Measurements from ENCODE around the gene KIAA0825. TPM values are rescaled to one million over a fixed set of nuclear protein-coding genes. Genes with fewer than 3 reads are reported as not detected.

KIAA0825 gene
- total RNA-seq, 3 donors from 2014 or later (not counting 1 experiment from before 2014, with no cell fraction given): 2.4 to 5.0 (median 4.8) TPM

GRCh38 chr5:94191604-94192003 is 426.8 kb downstream of the KIAA0825 start:
- Histone ChIP-seq H3K9me3 (ENCODE audit: control insufficient read depth, insufficient read depth, low read length) (no peaks in the 10 kb centered on the region), H3K36me3 (ENCODE audit: control insufficient read depth, insufficient read depth, low read length) (no peaks in the 10 kb centered on the region), H3K27me3 (ENCODE audit: control insufficient read depth, insufficient read depth, low read length) (no peaks in the 10 kb centered on the region), H3K27ac (ENCODE audit: low read length) (no peak overlapping the region), H3K4me1 (ENCODE audit: control insufficient read depth, insufficient read depth, low read length) (no peaks in the 10 kb centered on the region), H3K4me3 (ENCODE audit: low read length) (no peak overlapping the region)
- no peak for TF ChIP-seq CTCF (IDR thresholded peaks at IDR 0.05)
- H3K4me3 Mint-ChIP-seq: no peak overlapping the region
- no peaks in the 10 kb centered on the region for H3K4me1 Mint-ChIP-seq
- WGBS (ENCODE audit: insufficient coverage): 92% methylated on average over 2 of the region's 2 CpGs
- H3K27ac Mint-ChIP-seq: no peak overlapping the region
- DNase-seq: no peak
- peaks cover 6% of the 10 kb centered on the region in 2 donors for H3K27me3 Mint-ChIP-seq (ENCODE audit: low read depth in 2 of 2)
- H3K36me3 Mint-ChIP-seq: peaks cover 6% of the 10 kb centered on the region
- no peak for ATAC-seq
- H3K9me3 Mint-ChIP-seq: peaks cover 0 to 6% of the 10 kb centered on the region in 2 donors
- intact Hi-C loops (cut with micrococcal nuclease): no loop called here

- Histone ChIP-seq H3K4me3 (ENCODE audit: low read length) (no peak overlapping the region), H3K27me3 (ENCODE audit: control insufficient read depth, insufficient read depth, low read length) (no peaks in the 10 kb centered on the region), H3K27ac (ENCODE audit: low read length) (no peak overlapping the region), H3K4me1 (ENCODE audit: control insufficient read depth, insufficient read depth, low read length) (no peaks in the 10 kb centered on the region), H3K9me3 (ENCODE audit: control insufficient read depth, insufficient read depth, low read length) (no peaks in the 10 kb centered on the region), H3K36me3 (ENCODE audit: control insufficient read depth, insufficient read depth, low read length) (no peaks in the 10 kb centered on the region)
- no peak for TF ChIP-seq CTCF (IDR thresholded peaks at IDR 0.05)
- DNase-seq: no peak
- peaks cover 7 to 10% of the 10 kb centered on the region in 2 donors for H3K27me3 Mint-ChIP-seq (ENCODE audit: low read depth in 2 of 2)
- H3K27ac Mint-ChIP-seq: no peak overlapping the region
- H3K4me1 Mint-ChIP-seq: no peaks in the 10 kb centered on the region
- 100% methylated on average over 2 of the region's 2 CpGs for WGBS (ENCODE audit: insufficient coverage)
- peaks cover 10% of the 10 kb centered on the region for H3K36me3 Mint-ChIP-seq
- no peak for ATAC-seq
- no peak overlapping the region for H3K4me3 Mint-ChIP-seq
- H3K9me3 Mint-ChIP-seq: peaks cover 0 to 8% of the 10 kb centered on the region in 2 donors
- intact Hi-C loops (cut with micrococcal nuclease): no loop called here
Observed at GRCh38 chr5:94188725-94189124, 429.7 kb downstream of the KIAA0825 start.

GRCh38 chr5:94184870-94185269 is 433.5 kb downstream of the KIAA0825 start:
- TF ChIP-seq CTCF (IDR thresholded peaks at IDR 0.05): no peak
- Mint-ChIP-seq H3K9me3 (peaks cover 0 to 8% of the 10 kb centered on the region in 2 donors), H3K36me3 (peaks cover 10% of the 10 kb centered on the region), H3K4me3 (no peak overlapping the region), H3K4me1 (no peaks in the 10 kb centered on the region), H3K27ac (no peak overlapping the region), H3K27me3 (ENCODE audit: low read depth in 2 of 2) (peaks cover 7 to 10% of the 10 kb centered on the region in 2 donors)
- Histone ChIP-seq H3K9me3 (ENCODE audit: control insufficient read depth, insufficient read depth, low read length) (no peaks in the 10 kb centered on the region), H3K27ac (ENCODE audit: low read length) (no peak overlapping the region), H3K36me3 (ENCODE audit: control insufficient read depth, insufficient read depth, low read length) (no peaks in the 10 kb centered on the region), H3K4me1 (ENCODE audit: control insufficient read depth, insufficient read depth, low read length) (no peaks in the 10 kb centered on the region), H3K27me3 (ENCODE audit: control insufficient read depth, insufficient read depth, low read length) (no peaks in the 10 kb centered on the region), H3K4me3 (ENCODE audit: low read length) (no peak overlapping the region)
- intact Hi-C loops (cut with micrococcal nuclease): no loop called here
- DNase-seq: no peak
- 78% methylated on average over 1 of the region's 1 CpG for WGBS (ENCODE audit: insufficient coverage)
- no peak for ATAC-seq

- peaks cover 0 to 5% of the 10 kb centered on the region in 2 donors for H3K9me3 Mint-ChIP-seq
- Histone ChIP-seq H3K4me1 (ENCODE audit: control insufficient read depth, insufficient read depth, low read length) (no peaks in the 10 kb centered on the region), H3K27ac (ENCODE audit: low read length) (no peak overlapping the region), H3K36me3 (ENCODE audit: control insufficient read depth, insufficient read depth, low read length) (no peaks in the 10 kb centered on the region), H3K9me3 (ENCODE audit: control insufficient read depth, insufficient read depth, low read length) (no peaks in the 10 kb centered on the region), H3K27me3 (ENCODE audit: control insufficient read depth, insufficient read depth, low read length) (no peaks in the 10 kb centered on the region), H3K4me3 (ENCODE audit: low read length) (no peak overlapping the region)
- no peaks in the 10 kb centered on the region for H3K4me1 Mint-ChIP-seq
- H3K27me3 Mint-ChIP-seq (ENCODE audit: low read depth in 2 of 2): peaks cover 8 to 12% of the 10 kb centered on the region in 2 donors
- intact Hi-C loops (cut with micrococcal nuclease): no loop called here
- no peak overlapping the region for H3K27ac Mint-ChIP-seq
- WGBS (ENCODE audit: insufficient coverage): 91% methylated on average over 2 of the region's 2 CpGs
- peaks cover 7% of the 10 kb centered on the region for H3K36me3 Mint-ChIP-seq
- no peak overlapping the region for H3K4me3 Mint-ChIP-seq
- TF ChIP-seq CTCF (IDR thresholded peaks at IDR 0.05): no peak
- ATAC-seq (no peak), DNase-seq (no peak)
Observed at GRCh38 chr5:94181895-94182294, 436.5 kb downstream of the KIAA0825 start.

All from natural killer cell (primary cell).